ENCODE measurements around the gene PRKCE. TPM values are rescaled to one million over a fixed set of nuclear protein-coding genes. Genes with fewer than 3 reads are reported as not detected.

Gene PRKCE
- total and polyA plus RNA-seq, 2 experiments from 2014 or later: 13.2 to 19.2 TPM

DNA sequence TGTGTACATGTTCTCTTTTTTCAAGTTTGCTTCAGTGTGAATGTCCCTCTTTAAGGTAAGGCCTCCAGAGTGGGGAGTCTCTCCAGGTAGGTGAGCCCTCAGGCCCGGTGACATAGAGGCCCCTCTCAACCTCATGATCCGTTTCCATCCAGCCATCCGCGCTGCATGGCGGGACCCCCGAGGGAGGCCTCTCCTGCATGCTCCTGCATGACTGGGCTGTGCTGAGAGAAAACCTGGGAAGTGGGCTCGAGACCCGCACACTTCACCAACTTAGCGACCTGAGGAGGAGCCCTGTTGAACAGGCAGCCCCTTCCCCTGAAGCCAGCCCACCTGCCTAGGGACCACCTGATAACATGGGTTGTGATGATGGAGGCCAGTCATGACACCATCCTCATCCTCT is 514.4 kb downstream of the PRKCE start:
- H3K27me3 ChIP-seq: no peaks in the 10 kb centered on the region
- H3K4me3 ChIP-seq: no peak overlapping the region
- H3K4me1 ChIP-seq (ENCODE audit: low read depth): peaks cover 4% of the 10 kb centered on the region
- no peak for DNase-seq (ENCODE audit: low read depth in 1 of 2, low spot score in 1 of 2)
- TF ChIP-seq, protein P1, sequence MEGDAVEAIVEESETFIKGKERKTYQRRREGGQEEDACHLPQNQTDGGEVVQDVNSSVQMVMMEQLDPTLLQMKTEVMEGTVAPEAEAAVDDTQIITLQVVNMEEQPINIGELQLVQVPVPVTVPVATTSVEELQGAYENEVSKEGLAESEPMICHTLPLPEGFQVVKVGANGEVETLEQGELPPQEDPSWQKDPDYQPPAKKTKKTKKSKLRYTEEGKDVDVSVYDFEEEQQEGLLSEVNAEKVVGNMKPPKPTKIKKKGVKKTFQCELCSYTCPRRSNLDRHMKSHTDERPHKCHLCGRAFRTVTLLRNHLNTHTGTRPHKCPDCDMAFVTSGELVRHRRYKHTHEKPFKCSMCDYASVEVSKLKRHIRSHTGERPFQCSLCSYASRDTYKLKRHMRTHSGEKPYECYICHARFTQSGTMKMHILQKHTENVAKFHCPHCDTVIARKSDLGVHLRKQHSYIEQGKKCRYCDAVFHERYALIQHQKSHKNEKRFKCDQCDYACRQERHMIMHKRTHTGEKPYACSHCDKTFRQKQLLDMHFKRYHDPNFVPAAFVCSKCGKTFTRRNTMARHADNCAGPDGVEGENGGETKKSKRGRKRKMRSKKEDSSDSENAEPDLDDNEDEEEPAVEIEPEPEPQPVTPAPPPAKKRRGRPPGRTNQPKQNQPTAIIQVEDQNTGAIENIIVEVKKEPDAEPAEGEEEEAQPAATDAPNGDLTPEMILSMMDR (IDR thresholded peaks at IDR 0.05; ENCODE audit: low read depth, low read length): no peak
- no peak overlapping the region for H3K27ac ChIP-seq
- H3K9me3 ChIP-seq (ENCODE audit: low read depth): no peaks in the 10 kb centered on the region
- H3K36me3 ChIP-seq: no peaks in the 10 kb centered on the region

DNA sequence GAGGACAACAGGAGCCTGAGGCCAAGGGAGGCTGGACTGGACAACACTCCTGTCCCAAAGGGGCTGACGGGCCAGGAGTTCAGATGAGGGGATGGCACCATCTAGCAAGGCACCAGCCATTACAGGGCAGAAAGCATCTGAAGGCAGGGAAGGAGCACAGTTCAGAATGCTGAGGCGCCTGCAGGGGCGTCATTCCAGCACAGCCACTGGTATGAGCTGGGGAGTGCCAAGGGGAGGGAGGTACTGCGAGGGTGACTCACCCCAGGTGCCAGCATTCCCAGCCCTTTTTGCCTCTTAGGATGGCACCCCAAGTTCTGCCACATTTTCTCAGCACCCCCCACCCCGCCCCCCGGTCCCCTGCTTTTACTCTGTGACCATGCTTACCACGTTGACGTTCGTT is 515.9 kb downstream of the PRKCE start:
- TF ChIP-seq, protein P1 (IDR thresholded peaks at IDR 0.05; ENCODE audit: low read depth, low read length): no peak
- no peak overlapping the region for H3K4me3 ChIP-seq
- no peak for DNase-seq (ENCODE audit: low read depth in 1 of 2, low spot score in 1 of 2)
- no peak overlapping the region for H3K27ac ChIP-seq
- H3K27me3 ChIP-seq: no peaks in the 10 kb centered on the region
- no peaks in the 10 kb centered on the region for H3K9me3 ChIP-seq (ENCODE audit: low read depth)
- peaks cover 4% of the 10 kb centered on the region for H3K4me1 ChIP-seq (ENCODE audit: low read depth)
- H3K36me3 ChIP-seq: no peaks in the 10 kb centered on the region

DNA sequence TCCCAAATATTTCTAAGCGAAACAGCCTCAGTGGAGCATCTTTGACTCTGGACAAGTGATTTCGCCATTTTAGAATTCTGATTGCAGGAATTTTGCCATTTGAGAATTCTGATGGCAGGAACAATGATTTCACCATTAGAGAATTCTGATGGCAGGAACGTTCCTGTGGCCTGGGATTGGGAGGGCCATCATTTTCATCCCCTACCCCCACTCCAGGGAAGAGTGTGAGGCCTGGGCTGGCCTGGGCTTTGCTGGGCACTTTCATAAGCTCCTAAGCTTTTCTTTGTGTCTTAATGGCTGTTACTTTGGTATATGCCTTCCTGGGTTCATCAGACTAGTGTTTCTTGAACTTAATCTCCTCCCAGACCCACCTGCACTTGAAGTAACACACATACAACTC is 516.4 kb downstream of the PRKCE start:
- DNase-seq (ENCODE audit: low read depth in 1 of 2, low spot score in 1 of 2): peak in 1 of 2 donors; percentile 33
- Histone ChIP-seq H3K27ac (no peak overlapping the region), H3K4me3 (no peak overlapping the region), H3K9me3 (ENCODE audit: low read depth) (no peaks in the 10 kb centered on the region), H3K4me1 (ENCODE audit: low read depth) (peaks cover 4% of the 10 kb centered on the region), H3K27me3 (no peaks in the 10 kb centered on the region), H3K36me3 (no peaks in the 10 kb centered on the region)
- TF ChIP-seq, protein P1 (IDR thresholded peaks at IDR 0.05; ENCODE audit: low read depth, low read length): no peak

DNA sequence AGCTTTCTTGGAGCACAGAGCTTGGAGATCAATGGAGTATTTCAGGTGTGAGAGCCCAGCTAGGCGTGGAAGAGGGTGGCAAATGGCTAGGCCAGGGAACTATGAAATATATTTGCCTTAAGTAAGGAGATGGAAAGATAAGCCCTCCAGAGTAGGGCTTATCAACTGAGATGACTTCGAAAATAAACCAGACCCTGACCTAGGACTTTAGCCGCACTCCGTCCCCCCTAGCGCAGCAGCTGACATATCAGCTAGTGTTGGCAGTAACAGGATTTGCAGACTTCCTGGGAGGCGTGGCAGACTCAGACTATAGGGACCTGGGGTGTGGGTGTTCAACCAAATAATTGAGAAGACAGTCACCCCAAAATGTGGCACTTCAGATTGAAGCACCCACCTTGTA is 518.0 kb downstream of the PRKCE start:
- no peaks in the 10 kb centered on the region for H3K27me3 ChIP-seq
- no peak overlapping the region for H3K27ac ChIP-seq
- no peak overlapping the region for H3K4me3 ChIP-seq
- H3K9me3 ChIP-seq (ENCODE audit: low read depth): no peaks in the 10 kb centered on the region
- TF ChIP-seq, protein P1 (IDR thresholded peaks at IDR 0.05; ENCODE audit: low read depth, low read length): no peak
- DNase-seq (ENCODE audit: low read depth in 1 of 2, low spot score in 1 of 2): no peak
- peaks cover 4% of the 10 kb centered on the region for H3K4me1 ChIP-seq (ENCODE audit: low read depth)
- no peaks in the 10 kb centered on the region for H3K36me3 ChIP-seq

DNA sequence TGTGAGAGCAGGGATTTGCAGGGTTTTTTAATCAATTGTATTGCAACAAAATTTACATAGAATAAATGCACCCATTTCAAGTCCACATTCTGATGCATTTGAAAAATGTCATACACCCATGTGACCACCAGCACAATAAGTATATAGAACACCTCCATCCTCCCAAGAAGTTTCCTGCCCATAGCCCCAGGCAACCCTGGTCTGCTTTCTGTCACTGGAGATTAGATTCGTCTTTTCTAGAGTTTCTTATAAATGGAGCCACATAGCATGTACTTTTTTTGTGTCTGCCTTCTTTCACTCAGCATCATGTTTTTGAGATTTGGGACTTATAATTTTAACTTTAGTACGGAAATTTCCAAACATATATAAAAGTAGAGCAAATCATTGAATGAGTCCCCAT is 518.6 kb downstream of the PRKCE start:
- TF ChIP-seq, protein P1 (IDR thresholded peaks at IDR 0.05; ENCODE audit: low read depth, low read length): no peak
- Histone ChIP-seq H3K27me3 (no peaks in the 10 kb centered on the region), H3K27ac (no peak overlapping the region)

More for the DNA sequence above, 518.6 kb downstream of the PRKCE start:
- Histone ChIP-seq H3K36me3 (no peaks in the 10 kb centered on the region), H3K9me3 (ENCODE audit: low read depth) (no peaks in the 10 kb centered on the region), H3K4me1 (ENCODE audit: low read depth) (peaks cover 4% of the 10 kb centered on the region), H3K4me3 (no peak overlapping the region)
- DNase-seq (ENCODE audit: low read depth in 1 of 2, low spot score in 1 of 2): no peak
